SK-N-SH treated with all-trans-retinoic acid at 6 μM for 48 hours (cell line): ENCODE measurements around the gene HPCAL1.

Experiments
- ATAC-seq: fragments of 200-7000 bp; cut with Tn5 transposase; 3 replicates; pipeline ENCODE4 v1.9.1; 2020; ENCODE audit warnings: mild to moderate bottlenecking, moderate library complexity
- ARNTL ChIP-seq: fragments of 450-650 bp; formaldehyde crosslinking; IDR thresholded peaks from 2 replicates; pipeline ENCODE4 v1.5.0; 2020; ENCODE audit warnings: low read depth, mild to moderate bottlenecking, moderate library complexity, borderline replicate concordance
- BACH2 ChIP-seq: fragments of 250-450 bp; sonication (Bioruptor Pico); IDR thresholded peaks from 2 replicates; pipeline ENCODE4 v1.9.0; 2021; ENCODE audit warnings: mild to moderate bottlenecking, borderline replicate concordance
- CREB5 ChIP-seq: fragments of 250-450 bp; sonication (Bioruptor Pico); IDR thresholded peaks from 2 replicates; pipeline ENCODE4 v1.5.1; 2020; ENCODE audit warnings: low read depth, mild to moderate bottlenecking, moderate library complexity
- GLIS3 ChIP-seq: fragments of 250-450 bp; sonication (Bioruptor Pico); IDR thresholded peaks from 2 replicates; pipeline ENCODE4 v1.5.0; 2020; ENCODE audit warnings: mild to moderate bottlenecking, moderate library complexity
- OSR1 ChIP-seq: fragments of 250-450 bp; sonication (Bioruptor Pico); IDR thresholded peaks from 2 replicates; pipeline ENCODE4 v1.8.0; 2022; ENCODE audit warnings: moderate library complexity, mild to moderate bottlenecking, inconsistent platforms
- PATZ1 ChIP-seq: fragments of 250-450 bp; sonication (Bioruptor Pico); IDR thresholded peaks from 2 replicates; pipeline ENCODE4 v1.8.0; 2020; ENCODE audit warnings: mild to moderate bottlenecking, moderate library complexity, borderline replicate concordance
- POU6F1 ChIP-seq: fragments of 250-450 bp; sonication (Bioruptor Pico); IDR thresholded peaks from 2 replicates; pipeline ENCODE4 v1.8.0; 2021; ENCODE audit warnings: low read depth, mild to moderate bottlenecking, moderate library complexity, borderline replicate concordance
- PPARA ChIP-seq: fragments of 250-450 bp; sonication (Bioruptor Pico); IDR thresholded peaks from 2 replicates; pipeline ENCODE4 v1.5.0; 2020; ENCODE audit warnings: mild to moderate bottlenecking, borderline replicate concordance
- RARB ChIP-seq: fragments of 250-450 bp; sonication (Bioruptor Pico); IDR thresholded peaks from 2 replicates; pipeline ENCODE4 v1.8.0; 2021; ENCODE audit warnings: mild to moderate bottlenecking, moderate library complexity
- SNAI2 ChIP-seq: fragments of 250-450 bp; sonication (Bioruptor Pico); IDR thresholded peaks from 2 replicates; pipeline ENCODE4 v1.5.0; 2020; ENCODE audit warnings: mild to moderate bottlenecking, moderate library complexity
- TOX ChIP-seq: fragments of 250-450 bp; sonication (Bioruptor Pico); IDR thresholded peaks from 2 replicates; pipeline ENCODE4 v1.8.0; 2021; ENCODE audit warnings: mild to moderate bottlenecking, moderate library complexity, borderline replicate concordance
- TSHZ2 ChIP-seq: fragments of 250-450 bp; sonication (Bioruptor Pico); IDR thresholded peaks from 2 replicates; pipeline ENCODE4 v1.5.0; 2020; ENCODE audit warnings: mild to moderate bottlenecking, moderate library complexity
- ZC3H10 ChIP-seq: fragments of 250-450 bp; sonication (Bioruptor Pico); IDR thresholded peaks from 2 replicates; pipeline ENCODE4 v1.5.1; 2021; ENCODE audit warnings: mild to moderate bottlenecking, moderate library complexity
- ZFP3 ChIP-seq: fragments of 250-450 bp; sonication (Bioruptor Pico); IDR thresholded peaks from 2 replicates; pipeline ENCODE4 v1.5.0; 2020; ENCODE audit warnings: mild to moderate bottlenecking, moderate library complexity
- ZFP30 ChIP-seq: fragments of 450-650 bp; formaldehyde crosslinking; IDR thresholded peaks from 2 replicates; pipeline ENCODE4 v1.5.0; 2022; ENCODE audit warnings: mild to moderate bottlenecking, moderate library complexity
- ZNF565 ChIP-seq: fragments of 450-650 bp; formaldehyde crosslinking; conservative IDR thresholded peaks from 2 replicates; pipeline ENCODE4 v1.5.0; 2020; ENCODE audit warnings: low read depth, mild to moderate bottlenecking, moderate library complexity
- ZNF70 ChIP-seq: fragments of 450-650 bp; formaldehyde crosslinking; IDR thresholded peaks from 2 replicates; pipeline ENCODE4 v1.5.0; 2020; ENCODE audit warnings: mild to moderate bottlenecking, moderate library complexity
- ZNF8 ChIP-seq: fragments of 450-650 bp; formaldehyde crosslinking; IDR thresholded peaks from 2 replicates; pipeline ENCODE4 v1.5.0; 2020; ENCODE audit warnings: mild to moderate bottlenecking, moderate library complexity

The HPCAL1 gene

GRCh38 chr2:10302479-10303180, at the start of gene HPCAL1:
Gene HPCAL1, plus strand, starts transcription at chr2:10302904. Its CDS starts 116,854 bp downstream, at chr2:10419758.
- ATAC-seq: peak; percentile 79
- TF ChIP-seq PATZ1 (CRISPR knock-in tag): no peak
- 0 out of 2 replicates have a peak, but pooled peaks have one; percentile 36 for TF ChIP-seq TSHZ2

- TF ChIP-seq TSHZ2 (no peak), OSR1 (CRISPR knock-in tag) (no peak), PPARA (CRISPR knock-in tag) (no peak), ZNF70 (CRISPR knock-in tag) (no peak), SNAI2 (CRISPR knock-in tag) (no peak), GLIS3 (CRISPR knock-in tag) (no peak), TOX (CRISPR knock-in tag) (no peak), ZFP3 (no peak)
- no peak for ATAC-seq
Observed at GRCh38 chr2:10253596-10254372, 48.9 kb upstream of the HPCAL1 start.

- ATAC-seq: peak; percentile 60
- TF ChIP-seq SNAI2 (CRISPR knock-in tag) (no peak), ZC3H10 (CRISPR knock-in tag) (no peak), PPARA (CRISPR knock-in tag) (no peak), BACH2 (no peak), ARNTL (CRISPR knock-in tag) (no peak), RARB (no peak), ZNF8 (no peak), ZNF565 (CRISPR knock-in tag) (no peak), PATZ1 (CRISPR knock-in tag) (no peak), TOX (CRISPR knock-in tag) (no peak), ZFP3 (no peak), ZFP30 (no peak), POU6F1 (CRISPR knock-in tag) (no peak), TSHZ2 (no peak), CREB5 (CRISPR knock-in tag) (no peak)
Observed at GRCh38 chr2:10254373-10255188, 48.1 kb upstream of the HPCAL1 start.
